GM23338 (cell line): ENCODE results near the gene KPTN. TPM values are rescaled to one million over a fixed set of nuclear protein-coding genes. Genes with fewer than 3 reads are reported as not detected.
A peak's percentile ranks its signal among the peaks of the same experiment; 100 is the strongest.

Experiments
- ATAC-seq: fragments of 200-7000 bp; cut with Tn5 transposase; 3 replicates; pipeline ENCODE4 v1.9.1; 2020
- DNase-seq: peaks from one replicate; pipeline ENCODE4 v3.0.0-alpha.2; 2015; ENCODE audit warnings: low spot score
- H2AFZ ChIP-seq: fragments of 200-600 bp; sonication (generic); 2 replicates; pipeline ENCODE4 v1.8.0; 2016; ENCODE audit warnings: antibody characterized with exemption, mild to moderate bottlenecking, moderate library complexity
- H3F3A ChIP-seq: fragments of 200-600 bp; sonication (generic); replicated peaks from 2 replicates; pipeline ENCODE4 v1.8.0; 2017; ENCODE audit warnings: antibody characterized with exemption, mixed run types, low read depth
- H3K27ac ChIP-seq: fragments of 200-600 bp; sonication (generic); 2 replicates; pipeline ENCODE4 v1.6.1; 2016; ENCODE audit warnings: low read depth
- H3K27me3 ChIP-seq: fragments of 200-600 bp; sonication (generic); 2 replicates; pipeline ENCODE4 v1.8.0; 2016; ENCODE audit warnings: mild to moderate bottlenecking, mixed run types, moderate library complexity; ENCODE audit not compliant: insufficient read depth
- H3K36me3 ChIP-seq: fragments of 200-600 bp; sonication (generic); 2 replicates; pipeline ENCODE4 v1.8.0; 2016; ENCODE audit warnings: mild to moderate bottlenecking; ENCODE audit not compliant: insufficient read depth
- H3K4me1 ChIP-seq: fragments of 200-600 bp; sonication (generic); 2 replicates; pipeline ENCODE4 v1.8.0; 2016; ENCODE audit warnings: mild to moderate bottlenecking, moderate library complexity; ENCODE audit not compliant: insufficient read depth
- H3K4me2 ChIP-seq: fragments of 200-600 bp; sonication (generic); 2 replicates; pipeline ENCODE4 v1.7.1; 2017; ENCODE audit warnings: mixed run types
- H3K4me3 ChIP-seq: fragments of 200-600 bp; sonication (generic); 2 replicates; pipeline ENCODE4 v1.6.1; 2016; ENCODE audit warnings: mixed run types
- H3K79me2 ChIP-seq: fragments of 200-600 bp; sonication (generic); replicated peaks from 2 replicates; pipeline ENCODE4 v1.8.0; 2017; ENCODE audit warnings: mild to moderate bottlenecking; ENCODE audit not compliant: insufficient read depth
- H3K9me2 ChIP-seq: fragments of 200-600 bp; sonication (generic); 2 replicates; pipeline ENCODE4 v1.8.0; 2017; ENCODE audit not compliant: insufficient read depth
- H4K20me1 ChIP-seq: fragments of 200-600 bp; sonication (generic); replicated peaks from 2 replicates; pipeline ENCODE4 v1.8.0; 2017; ENCODE audit warnings: mild to moderate bottlenecking; ENCODE audit not compliant: insufficient read depth
- H3K27ac Mint-ChIP-seq: 2 replicates; pipeline ENCODE4 v1.8.0; 2020; ENCODE audit warnings: inconsistent platforms, mild to moderate bottlenecking, moderate library complexity, mixed read lengths
- H3K27me3 Mint-ChIP-seq: 3 replicates; pipeline ENCODE4 v1.8.0; 2022; ENCODE audit warnings: low read depth, mild to moderate bottlenecking, moderate library complexity, mixed read lengths, inconsistent platforms; ENCODE audit not compliant: insufficient read depth, poor library complexity
- H3K36me3 Mint-ChIP-seq: 3 replicates; pipeline ENCODE4 v1.8.0; 2021; ENCODE audit warnings: low read depth, mild to moderate bottlenecking, inconsistent platforms, moderate library complexity, mixed read lengths
- H3K4me1 Mint-ChIP-seq: 3 replicates; pipeline ENCODE4 v1.8.0; 2020; ENCODE audit warnings: mild to moderate bottlenecking, inconsistent platforms, mixed read lengths
- H3K4me3 Mint-ChIP-seq: 3 replicates; pipeline ENCODE4 v1.8.0; 2021; ENCODE audit warnings: moderate library complexity, mild to moderate bottlenecking, inconsistent platforms, mixed read lengths
- H3K9me3 Mint-ChIP-seq: 3 replicates; pipeline ENCODE4 v1.8.0; 2020; ENCODE audit warnings: moderate library complexity, mild to moderate bottlenecking, inconsistent platforms, mixed read lengths
- CREB1 ChIP-seq: fragments of 250-450 bp; sonication (Bioruptor Pico); IDR thresholded peaks from 2 replicates; pipeline ENCODE4 v1.5.0; 2020; ENCODE audit warnings: low read depth, mild to moderate bottlenecking, moderate library complexity
- EZH2 ChIP-seq: fragments of 200-600 bp; sonication (generic); IDR thresholded peaks from one replicate; pipeline ENCODE4 v1.8.0; 2017; ENCODE audit warnings: antibody characterized with exemption, mild to moderate bottlenecking, low read depth; ENCODE audit not compliant: unreplicated experiment
- NANOG ChIP-seq: IDR thresholded peaks from 2 replicates; pipeline ENCODE4 v1.6.1; 2016; ENCODE audit warnings: antibody characterized with exemption, borderline replicate concordance
- POLR2AphosphoS5 ChIP-seq: IDR thresholded peaks from 2 replicates; pipeline ENCODE4 v1.6.1; 2016; ENCODE audit warnings: antibody characterized with exemption, low read depth
- STAT1 ChIP-seq: IDR thresholded peaks from one replicate; pipeline ENCODE4 v1.6.1; 2016; ENCODE audit warnings: antibody characterized with exemption; ENCODE audit not compliant: unreplicated experiment
- ZNF114 ChIP-seq: fragments of 250-450 bp; sonication (Bioruptor Pico); IDR thresholded peaks from 2 replicates; pipeline ENCODE4 v1.5.0; 2020; ENCODE audit warnings: mild to moderate bottlenecking, moderate library complexity
- ZNF331 ChIP-seq: fragments of 250-450 bp; sonication (Bioruptor Pico); IDR thresholded peaks from 2 replicates; pipeline ENCODE4 v1.5.0; 2020; ENCODE audit warnings: low read depth, mild to moderate bottlenecking, moderate library complexity
- polyA plus RNA-seq: library from polyadenylated mRNA; unstranded; fragments of >200 nt; fragmentation: Nextera tagmentation; extraction: Ambion mirVana; gene quantifications from 2 replicates; pipeline ENCODE4 v1.2.1, GENCODE V29; 2016
- total RNA-seq: library from RNA; depleted of rRNA; stranded (reverse); fragments of >200 nt; shearing (Covaris generic); gene quantifications from 2 replicates; pipeline ENCODE4 v1.2.3, GENCODE V29; 2014
- TF ChIP-seq, protein P1 (sequence below): IDR thresholded peaks from one replicate; pipeline ENCODE4 v1.6.1; 2018; ENCODE audit warnings: antibody characterized with exemption; ENCODE audit not compliant: unreplicated experiment
- TF ChIP-seq, protein P2 (sequence below): IDR thresholded peaks from 2 replicates; pipeline ENCODE4 v1.6.1; 2016; ENCODE audit warnings: antibody characterized with exemption
- TF ChIP-seq, protein P3 (sequence below), 2 experiments: fragments of 200-600 bp in 1 of 2; sonication (generic) in 1 of 2; conservative IDR thresholded peaks; 2 replicates each; pipeline versions ENCODE4 v1.5.1 to v1.6.1; 2016 to 2017; ENCODE audit warnings: antibody characterized with exemption in 2 of 2, low read depth in 2 of 2, mild to moderate bottlenecking in 2 of 2, moderate library complexity in 1 of 2

Gene KPTN
- total and polyA plus RNA-seq, 2 experiments from 2014 or later = 19.8 to 26.2 TPM

- TF ChIP-seq, protein P1, sequence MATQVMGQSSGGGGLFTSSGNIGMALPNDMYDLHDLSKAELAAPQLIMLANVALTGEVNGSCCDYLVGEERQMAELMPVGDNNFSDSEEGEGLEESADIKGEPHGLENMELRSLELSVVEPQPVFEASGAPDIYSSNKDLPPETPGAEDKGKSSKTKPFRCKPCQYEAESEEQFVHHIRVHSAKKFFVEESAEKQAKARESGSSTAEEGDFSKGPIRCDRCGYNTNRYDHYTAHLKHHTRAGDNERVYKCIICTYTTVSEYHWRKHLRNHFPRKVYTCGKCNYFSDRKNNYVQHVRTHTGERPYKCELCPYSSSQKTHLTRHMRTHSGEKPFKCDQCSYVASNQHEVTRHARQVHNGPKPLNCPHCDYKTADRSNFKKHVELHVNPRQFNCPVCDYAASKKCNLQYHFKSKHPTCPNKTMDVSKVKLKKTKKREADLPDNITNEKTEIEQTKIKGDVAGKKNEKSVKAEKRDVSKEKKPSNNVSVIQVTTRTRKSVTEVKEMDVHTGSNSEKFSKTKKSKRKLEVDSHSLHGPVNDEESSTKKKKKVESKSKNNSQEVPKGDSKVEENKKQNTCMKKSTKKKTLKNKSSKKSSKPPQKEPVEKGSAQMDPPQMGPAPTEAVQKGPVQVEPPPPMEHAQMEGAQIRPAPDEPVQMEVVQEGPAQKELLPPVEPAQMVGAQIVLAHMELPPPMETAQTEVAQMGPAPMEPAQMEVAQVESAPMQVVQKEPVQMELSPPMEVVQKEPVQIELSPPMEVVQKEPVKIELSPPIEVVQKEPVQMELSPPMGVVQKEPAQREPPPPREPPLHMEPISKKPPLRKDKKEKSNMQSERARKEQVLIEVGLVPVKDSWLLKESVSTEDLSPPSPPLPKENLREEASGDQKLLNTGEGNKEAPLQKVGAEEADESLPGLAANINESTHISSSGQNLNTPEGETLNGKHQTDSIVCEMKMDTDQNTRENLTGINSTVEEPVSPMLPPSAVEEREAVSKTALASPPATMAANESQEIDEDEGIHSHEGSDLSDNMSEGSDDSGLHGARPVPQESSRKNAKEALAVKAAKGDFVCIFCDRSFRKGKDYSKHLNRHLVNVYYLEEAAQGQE = no peak
- no peak for TF ChIP-seq EZH2
- no peak for TF ChIP-seq STAT1
- no peak for TF ChIP-seq ZNF114 (CRISPR knock-in tag)
- no peak for TF ChIP-seq NANOG
- TF ChIP-seq POLR2AphosphoS5 = no peak
- no peak for TF ChIP-seq ZNF331
- TF ChIP-seq, protein P2, sequence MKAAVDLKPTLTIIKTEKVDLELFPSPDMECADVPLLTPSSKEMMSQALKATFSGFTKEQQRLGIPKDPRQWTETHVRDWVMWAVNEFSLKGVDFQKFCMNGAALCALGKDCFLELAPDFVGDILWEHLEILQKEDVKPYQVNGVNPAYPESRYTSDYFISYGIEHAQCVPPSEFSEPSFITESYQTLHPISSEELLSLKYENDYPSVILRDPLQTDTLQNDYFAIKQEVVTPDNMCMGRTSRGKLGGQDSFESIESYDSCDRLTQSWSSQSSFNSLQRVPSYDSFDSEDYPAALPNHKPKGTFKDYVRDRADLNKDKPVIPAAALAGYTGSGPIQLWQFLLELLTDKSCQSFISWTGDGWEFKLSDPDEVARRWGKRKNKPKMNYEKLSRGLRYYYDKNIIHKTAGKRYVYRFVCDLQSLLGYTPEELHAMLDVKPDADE = no peak
- TF ChIP-seq, protein P3, sequence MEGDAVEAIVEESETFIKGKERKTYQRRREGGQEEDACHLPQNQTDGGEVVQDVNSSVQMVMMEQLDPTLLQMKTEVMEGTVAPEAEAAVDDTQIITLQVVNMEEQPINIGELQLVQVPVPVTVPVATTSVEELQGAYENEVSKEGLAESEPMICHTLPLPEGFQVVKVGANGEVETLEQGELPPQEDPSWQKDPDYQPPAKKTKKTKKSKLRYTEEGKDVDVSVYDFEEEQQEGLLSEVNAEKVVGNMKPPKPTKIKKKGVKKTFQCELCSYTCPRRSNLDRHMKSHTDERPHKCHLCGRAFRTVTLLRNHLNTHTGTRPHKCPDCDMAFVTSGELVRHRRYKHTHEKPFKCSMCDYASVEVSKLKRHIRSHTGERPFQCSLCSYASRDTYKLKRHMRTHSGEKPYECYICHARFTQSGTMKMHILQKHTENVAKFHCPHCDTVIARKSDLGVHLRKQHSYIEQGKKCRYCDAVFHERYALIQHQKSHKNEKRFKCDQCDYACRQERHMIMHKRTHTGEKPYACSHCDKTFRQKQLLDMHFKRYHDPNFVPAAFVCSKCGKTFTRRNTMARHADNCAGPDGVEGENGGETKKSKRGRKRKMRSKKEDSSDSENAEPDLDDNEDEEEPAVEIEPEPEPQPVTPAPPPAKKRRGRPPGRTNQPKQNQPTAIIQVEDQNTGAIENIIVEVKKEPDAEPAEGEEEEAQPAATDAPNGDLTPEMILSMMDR (conservative IDR thresholded peaks at IDR 0.05; ENCODE audit: low read depth in 2 of 2) = no peak
These were observed 40.7 kb downstream of the KPTN start (continued) for GRCh38 chr19:47443331-47443730.

DNA sequence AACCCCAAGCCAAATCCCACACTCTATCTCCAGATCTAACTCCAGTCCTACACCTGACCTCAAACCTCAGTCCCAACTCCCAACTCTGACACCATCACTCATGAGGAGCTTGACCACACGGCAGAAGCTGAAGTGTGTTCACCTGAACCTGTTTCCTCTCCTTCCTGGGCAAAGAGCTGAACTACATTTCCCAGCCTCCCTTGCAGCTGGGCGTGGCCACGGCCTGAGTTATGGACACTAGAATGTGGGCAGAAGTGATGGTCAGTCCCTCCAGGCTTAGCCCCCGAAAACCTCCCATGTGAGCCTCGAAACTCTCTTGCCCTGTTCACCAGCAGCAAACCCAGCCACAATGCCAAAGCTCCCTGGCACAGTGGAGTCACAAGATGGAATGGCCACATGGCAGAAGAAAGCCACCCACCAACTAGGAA, 45.2 kb downstream of the KPTN start:
- Histone ChIP-seq H3K27me3 (no peaks in the 10 kb centered on the region), H3K79me2 (no peaks in the 10 kb centered on the region), H3K4me1 (peaks cover 3% of the 10 kb centered on the region; the same call in 1 of the 2 replicates), H2AFZ (no peak overlapping the region), H3K27ac (no peak overlapping the region), H3K4me2 (no peak overlapping the region), H3K4me3 (no peak overlapping the region), H3K36me3 (no peaks in the 10 kb centered on the region), H3F3A (peaks cover 16% of the 10 kb centered on the region; the same call in 1 of the 2 replicates), H4K20me1 (peaks cover 7% of the 10 kb centered on the region), H3K9me2 (no peaks in the 10 kb centered on the region)
- Mint-ChIP-seq H3K9me3 (no peaks in the 10 kb centered on the region; the same call in 1 of the 3 replicates), H3K36me3 (no peaks in the 10 kb centered on the region), H3K4me1 (peaks cover 6% of the 10 kb centered on the region; the same call in 1 of the 3 replicates), H3K27ac (no peak overlapping the region), H3K4me3 (no peak overlapping the region), H3K27me3 (peaks cover 15% of the 10 kb centered on the region)
- TF ChIP-seq POLR2AphosphoS5 (no peak), CREB1 (CRISPR knock-in tag) (no peak)
- TF ChIP-seq, protein P2 = peak; percentile 79
- DNase-seq (peak; percentile 74), ATAC-seq (peak; percentile 33)
